ENCODE results near the gene KIAA0232.
A peak's percentile ranks its signal among the peaks of the same experiment; 100 is the strongest.
"Not testable (repeated sequence)": the region's sequence is repeated elsewhere in the genome, so short reads cannot be mapped to it uniquely, and the experiment has no call there.

Gene KIAA0232

GRCh38 chr4:6778435-6778834 is 4.1 kb upstream of the KIAA0232 start:
- no peak for DNase-seq

GRCh38 chr4:6779667-6780565 is 2.6 kb upstream of the KIAA0232 start:
- no peak for DNase-seq

- DNase-seq: no peak
These were observed 1.4 kb upstream of the KIAA0232 start for GRCh38 chr4:6781113-6781512.

- no peak for DNase-seq
These were observed 966 bp upstream of the KIAA0232 start for GRCh38 chr4:6781561-6781960.

- DNase-seq: no peak
These were observed 251 bp downstream of the KIAA0232 start for GRCh38 chr4:6782846-6783110.

GRCh38 chr4:6783111-6783981 is 819 bp downstream of the KIAA0232 start:
- DNase-seq: peak; percentile 85 to 92

- no peak for DNase-seq
These were observed 3.0 kb downstream of the KIAA0232 start for GRCh38 chr4:6785572-6785925.

- DNase-seq: no peak
These were observed 5.6 kb downstream of the KIAA0232 start for GRCh38 chr4:6788123-6788522.

GRCh38 chr4:6791245-6791644 is 8.7 kb downstream of the KIAA0232 start:
- DNase-seq: not testable (repeated sequence)

- not testable (repeated sequence) for DNase-seq
These were observed 9.3 kb downstream of the KIAA0232 start for GRCh38 chr4:6791796-6792195.

GRCh38 chr4:6794189-6794588 is 11.7 kb downstream of the KIAA0232 start:
- DNase-seq: no peak

- DNase-seq: no peak
These were observed 13.3 kb downstream of the KIAA0232 start for GRCh38 chr4:6795821-6796220.

- not testable (repeated sequence) for DNase-seq
These were observed 14.8 kb downstream of the KIAA0232 start for GRCh38 chr4:6797368-6797767.

- no peak for DNase-seq
These were observed 16.6 kb downstream of the KIAA0232 start for GRCh38 chr4:6799091-6799490.

GRCh38 chr4:6802025-6802424 is 19.5 kb downstream of the KIAA0232 start:
- DNase-seq: no peak

- no peak for DNase-seq
These were observed 20.1 kb downstream of the KIAA0232 start for GRCh38 chr4:6802626-6803025.

GRCh38 chr4:6803246-6803645 is 20.7 kb downstream of the KIAA0232 start:
- no peak for DNase-seq

GRCh38 chr4:6804082-6804752 is 21.7 kb downstream of the KIAA0232 start:
- no peak for DNase-seq

GRCh38 chr4:6806924-6807626 is 24.5 kb downstream of the KIAA0232 start:
- DNase-seq: no peak

GRCh38 chr4:6808259-6808658 is 25.7 kb downstream of the KIAA0232 start:
- no peak for DNase-seq

GRCh38 chr4:6811165-6811564 is 28.6 kb downstream of the KIAA0232 start:
- no peak for DNase-seq

- no peak for DNase-seq
These were observed 30.2 kb downstream of the KIAA0232 start for GRCh38 chr4:6812766-6813165.

- no peak for DNase-seq
These were observed 31.2 kb downstream of the KIAA0232 start for GRCh38 chr4:6813725-6814124.
